Measurements from ENCODE around the gene QKI.

DNA sequence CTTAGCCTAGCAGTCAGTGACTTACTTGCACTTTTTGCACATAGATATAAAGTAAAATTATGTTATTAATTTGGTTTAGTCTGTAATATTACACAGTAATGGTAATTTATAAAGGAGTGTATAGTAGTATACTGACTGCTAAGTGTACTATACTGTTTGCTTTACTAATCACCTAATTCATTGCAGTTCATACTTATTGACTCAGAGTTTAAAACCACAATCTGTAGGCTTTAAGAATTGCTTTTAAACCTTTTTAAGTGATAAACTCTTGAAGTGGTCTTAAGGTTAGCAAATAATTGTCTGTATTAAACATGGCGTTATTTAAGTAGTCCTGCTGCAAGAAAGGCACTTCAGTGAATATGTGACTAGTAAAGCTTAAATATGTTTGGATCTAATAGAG, 151.5 kb downstream of the QKI start:
- TF ChIP-seq, protein P1, sequence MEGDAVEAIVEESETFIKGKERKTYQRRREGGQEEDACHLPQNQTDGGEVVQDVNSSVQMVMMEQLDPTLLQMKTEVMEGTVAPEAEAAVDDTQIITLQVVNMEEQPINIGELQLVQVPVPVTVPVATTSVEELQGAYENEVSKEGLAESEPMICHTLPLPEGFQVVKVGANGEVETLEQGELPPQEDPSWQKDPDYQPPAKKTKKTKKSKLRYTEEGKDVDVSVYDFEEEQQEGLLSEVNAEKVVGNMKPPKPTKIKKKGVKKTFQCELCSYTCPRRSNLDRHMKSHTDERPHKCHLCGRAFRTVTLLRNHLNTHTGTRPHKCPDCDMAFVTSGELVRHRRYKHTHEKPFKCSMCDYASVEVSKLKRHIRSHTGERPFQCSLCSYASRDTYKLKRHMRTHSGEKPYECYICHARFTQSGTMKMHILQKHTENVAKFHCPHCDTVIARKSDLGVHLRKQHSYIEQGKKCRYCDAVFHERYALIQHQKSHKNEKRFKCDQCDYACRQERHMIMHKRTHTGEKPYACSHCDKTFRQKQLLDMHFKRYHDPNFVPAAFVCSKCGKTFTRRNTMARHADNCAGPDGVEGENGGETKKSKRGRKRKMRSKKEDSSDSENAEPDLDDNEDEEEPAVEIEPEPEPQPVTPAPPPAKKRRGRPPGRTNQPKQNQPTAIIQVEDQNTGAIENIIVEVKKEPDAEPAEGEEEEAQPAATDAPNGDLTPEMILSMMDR (IDR thresholded peaks at IDR 0.05): no peak
- no peak for TF ChIP-seq POLR2A (IDR thresholded peaks at IDR 0.05)

All from ovary (tissue), 3 donors.